Measurements from ENCODE around the gene KDM4C.

Gene KDM4C

GRCh38 chr9:6904371-6904770 lies 146.6 kb downstream of the KDM4C start:
- DNase-seq (ENCODE audit: low read depth): no peak

- DNase-seq (ENCODE audit: low read depth): no peak
Observed at GRCh38 chr9:6905850-6906375, 148.1 kb downstream of the KDM4C start.

DNA sequence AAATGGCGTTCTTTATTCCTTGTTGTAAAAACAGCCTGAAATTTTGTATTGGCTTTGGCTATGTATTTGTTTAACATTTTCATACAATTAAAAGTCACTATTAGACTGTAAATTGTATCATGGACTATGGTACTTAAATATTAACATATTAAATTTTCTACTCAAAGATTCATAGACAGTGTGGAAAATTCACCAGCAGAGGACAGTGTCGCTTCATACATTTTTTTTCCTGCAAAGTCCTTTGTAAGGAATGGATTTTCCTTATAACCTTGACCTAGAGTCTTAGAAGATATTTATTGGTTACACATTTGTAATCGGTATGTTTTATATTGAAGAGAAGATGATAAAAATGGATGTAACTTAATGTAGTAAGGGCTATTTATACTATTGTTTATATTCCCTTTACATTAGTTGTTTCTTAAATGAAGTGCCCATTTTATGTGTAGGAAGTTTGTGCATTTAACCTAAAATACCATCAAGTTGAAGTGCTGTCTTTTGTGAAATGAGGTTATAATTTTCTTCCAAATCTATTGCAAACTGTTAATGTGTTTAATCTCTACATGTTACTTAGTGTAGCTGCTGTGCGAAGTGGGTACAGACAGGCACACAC lies 150.1 kb downstream of the KDM4C start:
- no peak for DNase-seq (ENCODE audit: low read depth)

DNA sequence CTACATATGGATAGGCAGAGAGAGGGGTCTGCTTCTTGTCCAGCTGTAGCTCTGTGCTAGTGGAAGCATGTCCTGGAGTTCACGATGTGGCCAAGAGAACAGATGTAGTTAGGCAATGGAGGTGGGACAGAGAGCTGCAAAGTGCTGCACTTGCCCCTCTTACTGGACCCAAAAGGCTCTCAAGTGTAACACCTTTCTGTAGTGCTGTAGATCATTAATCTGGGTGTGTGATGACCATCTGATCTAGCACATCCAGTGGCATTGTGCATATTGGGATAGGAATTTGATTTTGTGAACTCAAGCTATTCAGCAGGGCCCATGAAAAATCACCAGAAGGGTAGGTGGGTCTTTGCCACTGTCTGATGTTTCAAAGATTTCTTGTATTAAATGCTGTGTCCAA lies 151.4 kb downstream of the KDM4C start:
- no peak for DNase-seq (ENCODE audit: low read depth)

- DNase-seq (ENCODE audit: low read depth): no peak
Observed at GRCh38 chr9:6910032-6910431, 152.3 kb downstream of the KDM4C start.

- no peak for DNase-seq (ENCODE audit: low read depth)
Observed at GRCh38 chr9:6910497-6910896, 152.7 kb downstream of the KDM4C start.

DNA sequence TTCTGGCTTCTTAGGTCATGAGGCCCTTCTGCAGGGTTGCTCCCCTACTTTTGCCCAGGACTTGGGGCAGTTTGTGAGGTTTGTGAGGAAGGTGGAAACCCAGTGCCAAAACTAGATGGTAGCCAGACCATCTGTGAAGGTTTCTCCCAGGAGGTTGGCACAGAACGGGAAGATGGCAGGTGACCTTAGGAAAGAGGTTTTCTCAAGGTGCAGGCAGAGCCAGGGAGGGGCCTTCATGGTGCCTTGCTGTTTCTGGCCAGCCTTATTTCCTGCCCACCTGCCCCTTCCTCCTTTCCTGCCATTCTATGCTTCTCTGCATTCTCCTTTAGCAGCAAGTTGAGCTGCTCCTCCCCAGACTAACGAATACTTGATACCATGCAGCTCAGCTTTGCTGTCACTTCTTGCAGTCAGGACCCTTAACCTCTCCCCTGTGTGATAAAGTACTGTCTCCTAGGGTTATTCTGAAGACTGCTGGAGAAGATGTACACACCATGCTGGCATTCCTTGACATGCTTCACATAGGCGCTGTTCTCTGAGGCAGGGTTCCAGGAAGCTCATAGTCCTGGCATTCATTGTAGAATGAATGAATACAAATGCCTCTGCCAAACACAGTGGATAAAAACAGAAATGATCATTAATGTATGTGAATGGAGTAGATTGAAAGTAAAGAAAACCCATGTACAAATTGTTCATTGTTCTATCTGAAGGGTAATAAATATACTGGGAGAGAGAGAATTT lies 154.3 kb downstream of the KDM4C start:
- DNase-seq (ENCODE audit: low read depth): no peak

GRCh38 chr9:6915635-6916034 lies 157.9 kb downstream of the KDM4C start:
- DNase-seq (ENCODE audit: low read depth): no peak

DNA sequence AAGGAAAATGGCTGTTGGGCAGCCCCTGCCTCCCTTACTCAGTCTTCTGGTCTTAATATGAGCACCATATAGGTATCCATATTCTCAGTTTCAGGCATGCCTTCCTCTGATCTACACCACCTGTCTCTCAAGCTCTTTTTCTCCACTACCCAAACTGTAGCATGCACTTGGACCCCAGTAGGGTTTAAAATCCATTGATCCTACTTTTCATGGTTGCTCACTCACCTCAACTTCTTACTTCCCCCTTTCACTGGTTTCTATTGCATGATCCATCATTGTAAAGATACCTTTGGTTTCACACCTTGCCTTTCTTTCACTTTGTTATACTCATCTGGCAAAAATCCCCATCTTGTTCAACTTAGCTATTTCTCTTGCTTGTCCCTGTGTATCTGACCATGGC lies 159.4 kb downstream of the KDM4C start:
- DNase-seq (ENCODE audit: low read depth): no peak

DNA sequence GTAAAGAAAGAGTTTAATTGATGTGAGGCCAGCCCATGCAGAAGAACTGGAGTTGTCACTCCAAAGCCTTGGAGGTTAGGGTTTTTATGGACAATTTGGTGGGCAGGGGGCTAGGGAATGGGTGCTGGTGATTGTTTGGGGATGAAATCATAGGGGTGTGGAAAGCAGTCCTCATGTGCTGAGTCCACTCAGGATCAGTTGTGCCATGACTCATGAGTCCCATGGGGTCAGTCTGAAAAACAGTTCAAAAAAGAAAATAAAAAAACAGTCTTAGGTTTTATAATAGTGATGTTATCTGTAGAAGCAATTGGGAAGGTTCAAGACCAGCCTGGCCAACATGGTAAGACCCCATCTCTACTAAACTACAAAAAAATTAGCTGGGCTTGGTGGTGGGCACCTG lies 162.3 kb downstream of the KDM4C start:
- no peak for DNase-seq (ENCODE audit: low read depth)

GRCh38 chr9:6921315-6921714 lies 163.5 kb downstream of the KDM4C start:
- no peak for DNase-seq (ENCODE audit: low read depth)

DNA sequence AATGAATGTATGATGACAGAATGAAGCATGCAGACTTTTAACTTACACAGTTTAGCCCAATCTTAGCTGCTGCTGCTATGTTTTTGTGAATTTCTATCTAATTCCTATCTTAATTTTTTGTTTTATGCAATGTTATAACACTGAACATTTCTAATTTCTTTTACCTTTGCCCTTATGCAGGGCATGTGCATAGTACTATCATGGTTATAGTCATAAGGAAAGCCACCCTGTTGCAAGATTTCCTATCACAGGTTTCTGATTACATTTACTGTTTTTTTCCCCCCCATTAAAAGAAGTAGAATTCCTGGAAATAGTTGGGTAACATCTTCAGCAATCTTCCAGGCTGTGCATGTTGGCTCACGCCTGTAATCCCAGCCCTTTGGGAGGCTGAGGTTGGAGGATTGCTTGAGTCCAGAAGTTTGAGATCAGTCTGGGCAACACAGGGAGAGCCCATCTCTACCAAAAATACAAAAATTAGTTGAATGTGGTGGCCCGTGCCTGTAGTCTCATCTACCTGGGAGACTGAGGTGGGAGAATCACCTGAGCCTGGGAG lies 164.4 kb downstream of the KDM4C start:
- DNase-seq (ENCODE audit: low read depth): no peak

DNA sequence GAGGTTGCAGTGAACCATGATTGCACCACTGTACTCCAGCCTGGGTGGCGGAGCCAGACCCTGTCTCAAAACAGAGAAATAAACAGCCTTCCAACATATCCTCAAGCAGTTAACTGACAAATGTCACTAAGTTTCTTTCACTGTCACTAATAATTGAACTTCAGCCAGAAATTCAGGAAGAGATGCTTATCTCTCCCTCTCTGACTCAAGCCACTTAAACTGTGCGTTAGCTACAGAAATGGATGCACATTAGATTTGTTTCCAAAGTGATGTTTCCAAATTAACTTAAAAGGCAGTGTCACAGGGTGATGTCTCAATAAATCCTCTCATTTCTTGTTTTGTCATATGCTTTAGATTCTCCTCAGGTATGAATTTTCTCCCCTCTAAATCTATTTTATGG lies 164.9 kb downstream of the KDM4C start:
- DNase-seq (ENCODE audit: low read depth): no peak

DNA sequence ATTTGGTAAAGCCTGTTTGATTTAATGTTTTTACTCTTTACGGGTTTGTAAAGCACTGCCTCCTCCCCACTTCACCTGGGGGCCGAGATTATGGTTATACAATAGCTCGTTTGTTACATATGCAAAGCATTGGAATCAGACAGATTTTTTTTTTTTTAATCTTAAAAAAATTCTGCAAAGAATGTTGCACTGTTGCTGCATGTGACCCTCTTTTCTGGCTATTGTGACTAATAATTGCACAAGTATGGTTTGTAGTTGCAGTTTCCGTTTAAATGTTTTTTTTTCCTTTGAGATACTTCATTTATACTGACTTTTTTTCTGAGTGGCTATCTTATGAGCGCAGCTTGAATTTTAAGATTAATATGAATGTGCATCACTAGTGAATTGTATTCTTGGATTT lies 165.3 kb downstream of the KDM4C start:
- DNase-seq (ENCODE audit: low read depth): no peak

DNA sequence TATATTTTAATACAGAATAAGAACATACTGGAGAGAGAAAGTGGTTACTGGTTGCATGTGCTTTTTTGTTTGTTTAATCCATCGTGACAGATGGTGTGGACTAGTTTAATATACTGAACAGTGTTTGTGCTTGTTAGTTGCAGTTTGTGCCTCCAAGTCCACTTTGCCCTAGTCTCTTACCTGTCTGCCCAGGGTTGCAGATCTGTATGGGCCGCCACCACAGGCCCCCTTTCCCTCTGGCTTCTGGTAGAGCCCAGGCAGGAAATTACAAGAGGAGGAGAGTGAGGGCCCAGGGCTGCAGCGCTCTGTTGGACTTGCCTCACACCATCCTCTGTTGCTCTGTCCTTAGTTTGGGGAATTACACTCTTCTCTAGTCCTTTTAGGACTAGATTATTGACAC lies 166.4 kb downstream of the KDM4C start:
- DNase-seq (ENCODE audit: low read depth): no peak

DNA sequence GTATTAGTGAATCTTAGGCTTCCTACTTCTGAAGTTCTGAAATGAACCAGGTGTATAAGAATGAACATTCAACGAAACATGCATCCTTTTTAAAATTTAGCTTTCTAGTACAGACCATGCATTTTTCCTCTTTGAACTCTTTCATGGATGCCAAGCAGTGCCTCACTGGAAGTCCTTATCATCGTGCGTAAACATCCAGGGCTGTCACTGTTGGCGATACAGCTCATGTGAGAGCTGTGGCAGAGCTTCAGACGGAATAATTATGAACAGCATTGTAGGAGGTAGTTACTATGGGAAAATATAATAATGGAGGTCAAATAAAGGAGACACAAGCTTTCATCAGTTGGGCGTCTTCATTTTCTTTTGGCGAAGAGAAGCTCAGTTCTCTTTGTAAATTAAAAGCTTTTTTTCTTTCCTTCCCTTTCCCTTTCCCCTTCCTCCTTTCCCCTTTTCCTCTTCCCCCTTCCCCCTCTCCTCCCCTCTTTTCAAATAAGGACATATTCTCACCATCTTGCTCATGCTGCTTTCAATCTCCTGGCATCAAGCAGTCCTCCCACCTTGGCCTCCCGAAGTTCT lies 167.3 kb downstream of the KDM4C start:
- DNase-seq (ENCODE audit: low read depth): no peak

GRCh38 chr9:6925836-6926235 lies 168.1 kb downstream of the KDM4C start:
- no peak for DNase-seq (ENCODE audit: low read depth)

DNA sequence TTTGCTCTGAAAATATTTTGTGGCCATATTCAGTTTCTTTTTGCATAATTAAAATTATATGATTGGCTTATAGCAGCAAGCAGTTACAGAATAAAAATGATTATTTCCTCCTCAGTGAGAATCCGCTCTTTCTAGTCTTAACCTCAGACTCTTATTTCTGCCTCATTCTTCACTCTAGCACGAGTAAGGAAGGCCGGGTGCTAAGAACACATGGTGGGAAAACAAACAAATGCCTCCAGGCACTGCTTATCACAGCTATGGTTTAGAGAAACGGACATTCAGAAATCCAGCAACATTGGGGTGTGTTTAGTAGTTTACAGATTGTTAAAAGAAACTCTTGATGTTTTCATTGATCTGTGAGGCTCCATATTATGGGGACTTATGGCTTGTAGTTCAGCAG lies 168.7 kb downstream of the KDM4C start:
- DNase-seq (ENCODE audit: low read depth): no peak

DNA sequence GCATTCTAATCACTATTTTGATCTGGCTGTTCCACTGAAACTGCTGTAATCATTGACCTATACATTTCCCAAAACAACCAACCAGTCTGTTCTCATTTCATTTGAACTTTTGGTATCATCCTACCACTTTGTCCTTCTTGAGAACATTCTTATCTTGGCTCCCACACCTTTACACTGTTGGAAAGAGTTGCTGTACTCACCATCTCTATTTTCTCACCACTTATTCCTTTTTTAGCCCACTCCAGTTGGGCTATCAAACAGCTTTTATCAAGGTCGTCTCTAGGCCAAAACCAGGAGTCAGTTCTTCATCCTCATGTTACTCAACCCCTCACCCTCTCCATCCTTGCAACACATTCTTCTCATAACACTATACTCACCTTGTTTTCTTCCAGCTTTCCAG lies 170.1 kb downstream of the KDM4C start:
- no peak for DNase-seq (ENCODE audit: low read depth)

GRCh38 chr9:6928863-6929262 lies 171.1 kb downstream of the KDM4C start:
- no peak for DNase-seq (ENCODE audit: low read depth)

DNA sequence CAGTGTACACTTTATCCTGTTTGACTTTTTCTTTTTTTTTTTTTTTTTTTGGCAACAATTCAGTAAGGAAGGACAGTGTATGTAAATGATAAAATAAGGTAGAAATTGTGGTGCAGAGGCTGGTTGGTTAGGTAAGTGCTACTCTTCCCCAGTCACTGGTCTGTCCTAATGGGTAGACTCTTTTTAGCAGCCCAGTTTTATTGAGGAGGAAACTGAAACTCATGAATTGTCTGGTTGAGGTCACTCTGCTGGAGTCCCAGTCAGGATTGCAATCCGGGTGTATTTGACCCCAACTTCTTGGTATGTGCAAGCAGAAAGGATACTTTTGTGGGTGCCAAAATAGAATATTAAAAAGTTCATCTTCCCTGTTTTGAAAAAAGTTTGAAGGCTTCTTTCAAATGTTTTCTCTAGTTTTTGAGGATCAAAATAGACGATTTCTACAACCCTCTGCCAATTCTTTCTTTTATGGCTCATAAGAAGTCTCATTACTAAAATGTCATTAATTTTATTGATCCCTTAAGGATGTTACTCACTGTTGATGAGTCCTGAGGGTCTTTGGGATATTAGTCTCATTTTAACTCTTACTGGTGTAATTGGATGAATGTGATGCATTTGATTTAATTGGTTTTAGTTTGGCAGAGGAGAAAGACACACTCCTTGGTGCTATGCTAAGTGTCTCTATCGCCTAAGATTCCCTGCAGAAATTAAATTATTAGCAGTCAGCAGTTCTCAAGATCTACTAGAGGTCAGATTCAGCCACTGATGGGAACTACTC lies 171.9 kb downstream of the KDM4C start:
- DNase-seq (ENCODE audit: low read depth): no peak

GRCh38 chr9:6930827-6931226 lies 173.1 kb downstream of the KDM4C start:
- no peak for DNase-seq (ENCODE audit: low read depth)

Data from stimulated activated CD4-positive, alpha-beta T cell treated with anti-CD3 and anti-CD28 coated beads, Interleukin-2, amount 100 ng/mL, for 4 hours (primary cell).